Hematopoietic multipotent progenitor cell treated with erythropoietin and hydrocortisone succinate and interleukin-3 and kit ligand, for 6 days (in vitro differentiated cells): ENCODE data around the gene C2orf68.
"Not testable (repeated sequence)": the region's sequence is repeated elsewhere in the genome, so short reads cannot be mapped to it uniquely, and the experiment has no call there.

Source experiments
- DNase-seq: peaks from one replicate; pipeline ENCODE4 v3.0.0-alpha.2; 2015

C2orf68 gene

GRCh38 chr2:85628658-85629057 lies 16.8 kb upstream of the C2orf68 start:
- no peak for DNase-seq

- no peak for DNase-seq
These were observed 12.1 kb upstream of the C2orf68 start for GRCh38 chr2:85623991-85624390.

GRCh38 chr2:85621338-85621737 lies 9.5 kb upstream of the C2orf68 start:
- no peak for DNase-seq

DNA sequence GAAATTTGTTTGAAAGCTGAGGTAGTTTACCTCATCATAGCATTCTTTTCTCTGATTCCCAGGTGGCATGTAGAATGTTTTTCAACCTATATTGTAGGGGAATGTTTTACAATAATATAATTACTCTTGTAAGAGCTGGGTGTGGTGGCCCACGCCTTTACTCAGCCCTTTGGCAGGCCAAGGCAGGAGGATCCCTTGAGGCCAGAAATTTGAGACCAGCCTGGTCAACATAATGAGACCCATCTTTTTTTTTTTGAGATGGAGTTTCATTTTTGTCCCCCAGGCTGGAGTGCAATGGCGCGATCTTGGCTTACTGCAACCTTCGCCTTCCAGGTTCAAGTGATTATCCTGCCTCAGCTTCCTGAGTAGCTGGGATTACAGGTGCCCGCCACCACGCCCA lies 7.8 kb upstream of the C2orf68 start:
- DNase-seq, result no peak

- not testable (repeated sequence) for DNase-seq
These were observed 5.9 kb upstream of the C2orf68 start for GRCh38 chr2:85617723-85618122.

GRCh38 chr2:85615413-85615728 lies 3.5 kb upstream of the C2orf68 start:
- DNase-seq, result no peak

DNA sequence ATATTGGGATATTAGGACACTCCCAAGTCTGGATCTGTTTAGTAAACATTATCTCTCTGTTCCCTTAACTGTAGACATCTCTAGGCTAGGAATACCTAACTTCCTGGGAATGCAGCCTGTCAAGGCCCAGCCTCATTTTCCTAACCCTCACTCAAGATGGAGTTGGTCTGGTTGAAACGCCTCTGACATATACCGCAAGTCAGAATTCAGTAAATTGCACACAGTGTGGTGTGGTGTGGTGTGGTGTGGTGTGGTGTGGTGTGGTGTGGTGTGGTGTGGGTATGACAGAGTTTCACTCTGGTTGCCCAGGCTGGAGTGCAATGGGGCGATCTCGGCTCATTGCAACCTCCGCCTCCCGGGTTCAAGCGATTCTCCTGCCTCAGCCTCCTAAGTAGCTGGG lies 2.9 kb upstream of the C2orf68 start:
- DNase-seq, result not testable (repeated sequence)

DNA sequence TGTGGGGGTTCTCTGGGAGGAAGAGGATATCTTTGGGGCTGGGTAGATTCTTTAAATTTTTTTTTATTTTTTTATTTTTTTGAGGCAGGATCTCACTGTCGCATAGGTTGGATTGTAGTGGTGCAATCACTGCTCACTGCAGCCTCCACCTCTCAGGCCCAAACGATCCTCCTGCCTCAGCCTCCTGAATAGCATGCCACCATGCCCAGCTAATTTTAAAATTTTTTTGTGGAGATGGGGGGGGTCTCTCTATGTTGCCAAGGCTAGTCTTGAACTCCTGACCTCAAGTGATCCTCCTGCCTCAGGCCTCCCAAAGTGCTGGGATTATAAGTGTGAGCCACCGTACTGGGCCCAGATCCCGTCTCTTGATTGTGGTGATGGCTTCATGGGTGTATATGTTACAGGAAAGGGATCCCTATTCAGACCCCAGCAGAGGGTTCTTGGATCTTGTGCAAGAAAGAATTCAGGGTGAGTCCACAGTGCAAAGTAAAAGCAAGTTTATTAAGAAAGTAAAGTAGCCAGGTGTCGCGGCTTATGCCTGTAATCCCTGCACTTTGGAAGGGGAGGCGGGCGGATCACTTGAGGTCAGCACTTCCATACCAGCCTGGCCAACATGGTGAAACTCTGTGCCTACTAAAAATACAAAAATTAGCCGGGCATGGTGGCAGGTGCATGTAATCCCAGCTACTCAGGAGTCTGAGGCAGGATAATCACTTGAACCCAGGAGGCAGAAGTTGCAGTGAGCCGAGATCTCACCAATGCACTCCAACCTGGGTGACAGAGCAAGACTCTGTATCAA lies 2.0 kb upstream of the C2orf68 start:
- DNase-seq, result no peak

GRCh38 chr2:85611217-85611704 lies 605 bp downstream of the C2orf68 start:
- no peak for DNase-seq

DNA sequence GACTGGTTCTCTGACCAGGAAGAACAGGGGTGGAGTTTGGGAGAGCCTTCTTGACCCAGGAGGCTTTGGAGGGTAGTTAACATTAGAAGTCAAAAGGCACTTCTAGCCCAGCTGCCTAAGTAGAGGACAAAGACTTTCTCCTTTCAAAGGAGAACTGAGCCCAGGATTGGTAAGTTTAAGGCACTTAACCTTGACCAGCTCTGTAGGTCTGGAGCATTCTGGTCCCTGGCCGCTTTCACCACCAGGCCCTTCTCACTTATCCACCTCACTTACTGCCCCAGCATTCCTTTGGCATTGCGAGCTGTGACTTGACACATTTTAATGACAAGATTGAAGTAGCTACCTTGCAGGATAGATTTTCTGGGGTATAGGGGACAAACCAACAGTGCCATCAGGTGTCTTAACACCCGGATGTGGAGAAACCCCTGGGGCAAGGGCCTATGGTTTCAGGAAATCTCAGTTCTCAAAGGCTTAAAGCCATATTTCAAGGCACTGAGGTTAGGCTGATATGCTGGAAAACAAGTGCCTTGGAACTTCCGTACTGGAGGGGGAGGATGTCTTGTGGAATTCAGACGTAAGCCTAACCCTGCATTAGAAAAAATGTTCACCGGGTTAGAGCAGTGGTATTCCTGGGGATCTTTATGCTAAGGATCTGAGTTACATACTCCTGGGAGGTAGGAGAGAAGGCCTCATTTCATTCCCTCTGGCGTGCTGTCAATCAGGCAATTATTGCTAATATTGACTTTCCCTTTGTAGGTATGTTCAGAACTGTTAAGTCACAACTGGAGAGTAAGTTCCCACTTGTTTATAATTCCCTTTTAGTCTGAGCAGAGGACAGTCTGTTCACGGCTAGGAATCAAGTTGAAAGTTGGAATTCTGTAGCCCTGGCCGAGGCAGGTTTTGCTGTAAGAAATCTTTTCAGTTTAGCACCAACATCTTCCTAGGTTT lies 4.3 kb downstream of the C2orf68 start:
- no peak for DNase-seq

DNA sequence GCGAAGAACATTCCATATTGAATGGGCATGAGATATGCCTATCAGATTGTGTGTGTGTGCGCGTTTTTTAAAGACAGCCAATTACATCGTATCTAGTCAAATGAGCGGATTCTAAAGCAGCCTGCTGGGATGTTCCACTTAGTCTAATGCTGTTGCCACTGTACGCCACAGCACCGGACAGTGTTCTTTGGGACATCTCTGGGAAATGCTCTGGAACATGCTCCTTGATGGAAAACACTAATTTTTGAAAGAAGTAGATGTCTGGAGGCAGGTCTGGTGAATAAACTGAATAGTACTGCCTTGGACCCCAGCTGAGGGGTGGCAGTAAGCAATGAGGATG lies 5.8 kb downstream of the C2orf68 start:
- no peak for DNase-seq

DNA sequence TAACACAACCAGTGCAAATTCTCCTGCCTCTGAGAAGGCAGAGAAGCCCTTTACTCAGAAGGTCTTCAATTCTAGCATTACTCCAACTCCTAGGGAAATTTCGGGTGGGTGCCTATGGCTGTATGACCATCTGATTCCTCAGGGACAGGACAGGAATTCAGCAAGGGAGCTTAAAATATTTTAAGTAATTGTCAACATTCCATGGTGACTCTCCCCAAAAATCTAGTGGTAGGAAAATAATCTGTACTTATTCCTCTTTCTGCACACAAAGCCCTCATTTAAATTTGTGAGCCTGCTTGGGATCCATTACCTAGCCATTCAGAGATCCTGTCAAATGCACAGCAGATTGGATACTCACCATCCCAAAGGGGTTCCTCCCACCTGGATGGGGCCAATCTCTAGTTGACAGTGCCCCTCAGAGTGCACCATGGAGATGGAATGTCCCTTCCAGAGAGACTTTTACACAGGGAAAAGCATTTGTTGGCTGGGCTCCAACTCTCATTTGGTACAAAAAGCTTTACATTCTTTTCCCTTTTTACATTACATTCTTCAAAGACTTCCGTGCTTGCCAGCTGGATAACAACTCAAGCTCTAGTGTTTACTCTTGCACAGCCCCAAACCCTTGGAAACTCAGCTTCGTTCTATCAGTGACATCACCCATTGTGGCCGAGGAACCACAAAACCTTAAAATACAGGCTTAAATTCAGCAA lies 6.3 kb downstream of the C2orf68 start:
- no peak for DNase-seq

- DNase-seq, result no peak
These were observed 7.1 kb downstream of the C2orf68 start for GRCh38 chr2:85604568-85605339.

DNA sequence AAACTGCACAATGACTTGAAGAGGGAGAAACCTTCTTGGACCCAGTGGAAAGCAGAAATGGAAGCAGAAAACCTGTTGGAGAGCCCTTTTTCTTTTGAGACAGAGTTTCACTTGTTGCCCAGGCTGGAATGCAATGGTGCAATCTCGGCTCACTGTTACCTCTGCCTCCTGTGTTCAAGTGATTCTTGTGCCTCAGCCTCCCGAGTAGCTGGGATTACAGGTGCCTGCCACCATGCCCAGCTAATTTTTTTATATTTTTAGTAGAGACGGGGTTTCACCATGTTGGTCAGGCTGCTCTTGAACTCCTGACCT lies 7.8 kb downstream of the C2orf68 start:
- not testable (repeated sequence) for DNase-seq

DNA sequence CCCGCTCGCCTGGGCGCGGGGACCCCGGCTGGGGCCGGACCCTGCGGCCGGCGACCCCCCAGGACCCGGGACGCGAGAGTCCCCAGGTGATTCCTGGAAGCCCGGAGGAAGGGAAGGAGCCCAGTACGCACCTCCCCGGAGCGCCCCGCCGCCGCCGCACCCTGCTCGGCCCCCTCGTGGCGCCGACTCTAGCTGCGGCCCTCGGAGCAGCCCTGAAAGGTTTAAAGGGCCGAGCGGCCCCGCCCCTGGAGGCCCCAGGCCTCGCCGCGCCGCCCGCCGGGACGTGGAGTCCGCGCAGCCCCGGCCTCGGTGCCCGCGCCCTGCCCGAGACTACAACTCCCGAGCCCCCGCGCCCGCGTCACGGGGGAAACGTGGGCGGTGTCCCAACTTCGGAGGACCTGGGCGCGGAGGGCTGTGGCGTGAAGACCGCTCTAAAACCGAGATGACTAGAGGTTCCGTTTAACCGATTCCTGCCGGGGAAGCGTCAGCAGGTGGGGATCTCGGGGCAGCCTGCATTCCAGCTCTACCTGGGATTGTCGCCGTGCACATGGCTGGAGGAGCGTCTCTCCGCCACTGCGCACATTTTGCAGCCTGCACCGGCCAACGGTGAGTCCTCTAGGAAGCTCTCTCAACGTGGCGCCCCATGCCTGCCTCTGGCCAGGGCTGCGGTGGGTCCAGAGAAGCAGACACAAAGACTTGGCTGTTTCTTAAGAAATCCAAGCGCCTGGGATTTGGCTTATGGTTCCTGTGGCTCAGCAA lies 9.2 kb downstream of the C2orf68 start, which contains the start of gene TMEM150A:
Gene TMEM150A, minus strand, starts transcription at position 223 of the 759 bp plus-strand sequence. CDS start 750 bp downstream, outside the sequence.
- DNase-seq, result peak; percentile 94

DNA sequence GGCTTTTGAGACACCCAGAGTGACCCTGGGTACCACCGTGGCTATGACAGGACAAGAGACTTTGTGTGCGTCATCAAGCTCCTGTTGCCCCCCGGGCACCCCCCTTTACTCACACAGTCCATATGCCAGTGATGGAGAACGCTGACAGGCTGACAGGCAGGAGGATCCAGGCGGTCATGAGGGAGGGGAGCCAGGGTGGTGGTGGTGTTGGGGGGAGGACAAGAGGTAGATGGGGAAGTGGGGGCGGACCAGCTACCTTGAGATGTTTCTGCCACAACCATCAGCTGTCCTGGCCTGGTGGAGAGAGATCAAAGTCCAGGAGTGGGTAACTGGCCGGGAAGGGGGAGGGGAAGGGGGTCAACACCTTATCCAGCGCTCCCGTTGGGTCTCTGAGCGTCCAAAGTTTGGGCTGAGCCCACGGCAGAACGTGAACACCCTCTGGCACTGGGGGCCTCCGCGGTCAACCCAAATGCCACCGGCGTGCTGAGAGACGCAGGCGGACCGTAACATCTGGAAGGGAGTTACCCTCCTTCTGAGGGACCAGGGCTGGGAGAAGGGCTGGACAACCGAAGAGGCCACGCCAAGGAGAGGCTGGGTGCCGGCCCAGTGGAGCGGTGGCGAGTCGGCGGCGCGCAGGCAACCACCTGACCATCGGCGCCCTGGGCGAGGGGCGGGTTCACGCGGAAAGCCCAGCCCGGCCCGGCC lies 9.9 kb downstream of the C2orf68 start:
- DNase-seq, result no peak

- DNase-seq, result no peak
These were observed 10.7 kb downstream of the C2orf68 start for GRCh38 chr2:85600951-85601770.

- no peak for DNase-seq
These were observed 11.7 kb downstream of the C2orf68 start for GRCh38 chr2:85600235-85600575.

GRCh38 chr2:85599468-85600234 lies 12.2 kb downstream of the C2orf68 start:
- no peak for DNase-seq
